GM12878 (cell line): ENCODE results near the gene PLA2G15. TPM values are rescaled to one million over a fixed set of nuclear protein-coding genes. Genes with fewer than 3 reads are reported as not detected.

ENCODE experiments used
- ATAC-seq: fragments of 200-7000 bp; cut with Tn5 transposase; 3 replicates; pipeline ENCODE4 v1.9.1; 2020; ENCODE audit warnings: mild to moderate bottlenecking, moderate library complexity
- BruUV-seq: library from RNA; stranded (reverse); fragments of 400-500 nt; replicated peaks from 2 replicates; lab custom pipeline; 2021; lab: Mats Ljungman, UMichigan
- CTCF ChIA-PET: fragments of 300-600 bp; sonication (Branson Sonifier 250); formaldehyde crosslinking; extraction: SDS; loops from one replicate; lab custom pipeline; 2021; ENCODE audit warnings: inconsistent platforms; lab: Yijun Ruan, JAX
- POLR2A ChIA-PET: fragments of 350-600 bp; formaldehyde crosslinking; extraction: SDS; loops from one replicate; lab custom pipeline; 2021; ENCODE audit warnings: inconsistent platforms; lab: Charles Lee
- RAD21 ChIA-PET: fragments of 300-600 bp; sonication (Branson Sonifier 250); formaldehyde crosslinking; loops from one replicate; lab custom pipeline; 2023; ENCODE audit warnings: antibody characterized with exemption; ENCODE audit not compliant: unreplicated experiment; lab: Charles Lee
- SMC1A ChIA-PET: fragments of 300-600 bp; sonication (Branson Sonifier 250); formaldehyde crosslinking; loops from one replicate; lab custom pipeline; 2023; ENCODE audit not compliant: unreplicated experiment, uncharacterized antibody; lab: Charles Lee
- DNase-seq: peaks from one replicate; pipeline ENCODE4 v3.0.0-alpha.2; 2011; ENCODE audit warnings: low read depth, low spot score
- FAIRE-seq: peaks from 3 replicates; lab custom pipeline; 2011; peaks lifted over from hg19 to GRCh38; lab: Jason Lieb, UNC
- H2AFZ ChIP-seq: 2 replicates; pipeline ENCODE4 v1.6.0; 2011; ENCODE audit warnings: low read depth, low read length, control low read depth; ENCODE audit not compliant: control insufficient read depth
- H3K27ac ChIP-seq: 2 replicates; pipeline ENCODE4 v1.5.1; 2011; ENCODE audit warnings: control low read depth; ENCODE audit not compliant: control insufficient read depth, insufficient read depth
- H3K27me3 ChIP-seq, 2 experiments: replicated peaks in 1 of 2; 2 replicates each; pipeline versions ENCODE4 v1.6.0 to v1.6.1; 2011; ENCODE audit warnings: low read length in 1 of 2; ENCODE audit not compliant: control insufficient read depth in 2 of 2, insufficient read depth in 2 of 2
- H3K36me3 ChIP-seq, 2 experiments: 2 replicates each; pipeline ENCODE4 v1.5.1; 2011; ENCODE audit warnings: low read length in 1 of 2; ENCODE audit not compliant: control insufficient read depth in 2 of 2, insufficient read depth in 2 of 2
- H3K4me1 ChIP-seq: 2 replicates; pipeline ENCODE4 v1.6.1; 2011; ENCODE audit warnings: mild to moderate bottlenecking, low read length, moderate library complexity, mixed read lengths; ENCODE audit not compliant: control insufficient read depth, insufficient read depth
- H3K4me2 ChIP-seq: 2 replicates; pipeline ENCODE4 v1.6.0; 2011; ENCODE audit warnings: control low read depth; ENCODE audit not compliant: control insufficient read depth, insufficient read depth
- H3K4me3 ChIP-seq: fragments of 200-600 bp; sonication (generic); 2 replicates; pipeline ENCODE4 v1.5.1; 2016
- H3K79me2 ChIP-seq: 2 replicates; pipeline ENCODE4 v1.6.0; 2011; ENCODE audit warnings: low read length; ENCODE audit not compliant: control insufficient read depth, insufficient read depth
- H3K9ac ChIP-seq: 2 replicates; pipeline ENCODE4 v1.8.0; 2011; ENCODE audit warnings: low read length, control low read depth, mixed read lengths; ENCODE audit not compliant: control insufficient read depth, insufficient read depth
- H3K9me3 ChIP-seq: replicated peaks from 3 replicates; pipeline ENCODE4 v1.5.1; 2011; ENCODE audit warnings: mild to moderate bottlenecking, low read length; ENCODE audit not compliant: control insufficient read depth, insufficient read depth
- H4K20me1 ChIP-seq: 2 replicates; pipeline ENCODE4 v1.6.0; 2011; ENCODE audit not compliant: control insufficient read depth, insufficient read depth
- ASH2L ChIP-seq: fragments of 300-600, 200-600 bp; sonication (generic); IDR thresholded peaks from 2 replicates; pipeline ENCODE4 v1.6.1; 2017; ENCODE audit warnings: low read depth, mild to moderate bottlenecking, borderline replicate concordance
- CREM ChIP-seq: IDR thresholded peaks from 2 replicates; pipeline ENCODE4 v1.6.1; 2014; ENCODE audit warnings: antibody characterized with exemption, low read depth
- ESRRA ChIP-seq: IDR thresholded peaks from 2 replicates; pipeline ENCODE4 v1.6.1; 2012; ENCODE audit warnings: mild to moderate bottlenecking, low read length, improper control_type of control experiment
- FOS ChIP-seq: IDR thresholded peaks from 3 replicates; pipeline ENCODE4 v1.6.1; 2011; ENCODE audit warnings: borderline replicate concordance; ENCODE audit not compliant: insufficient read length; ENCODE audit errors: extremely low read depth
- JUNB ChIP-seq: IDR thresholded peaks from 2 replicates; pipeline ENCODE4 v1.6.1; 2016; ENCODE audit warnings: antibody characterized with exemption, mild to moderate bottlenecking
- LARP7 ChIP-seq: fragments of 450-650 bp; IDR thresholded peaks from 2 replicates; pipeline ENCODE4 v1.6.1; 2017; ENCODE audit warnings: mild to moderate bottlenecking
- POLR2AphosphoS5 ChIP-seq: IDR thresholded peaks from 2 replicates; pipeline ENCODE4 v1.6.1; 2011; ENCODE audit warnings: mild to moderate bottlenecking, low read length, inconsistent platforms
- ZNF384 ChIP-seq: IDR thresholded peaks from 2 replicates; pipeline ENCODE4 v1.6.1; 2012; ENCODE audit warnings: low read depth, mild to moderate bottlenecking, low read length, improper control_type of control experiment, borderline replicate concordance
- WGBS: methylation state at CpG from one replicate; pipeline ENCODE4 v1.1.6; 2016; ENCODE audit warnings: low lambda C conversion rate; ENCODE audit not compliant: insufficient replicate concordance, insufficient coverage; ENCODE audit errors: missing lambda C conversion rate; 5-methylcytosine and 5-hydroxymethylcytosine counted together
- in situ Hi-C: fragments of 300-500 bp; cut with MboI; formaldehyde crosslinking; loops from 9 replicates; pipeline ENCODE4 v1.14.3; 2018; ENCODE audit warnings: mixed read lengths
- intact Hi-C: fragments of 100-400 bp; cut with micrococcal nuclease; formaldehyde crosslinking; loops from one replicate; pipeline ENCODE4 v1.14.2; 2022; ENCODE audit not compliant: unreplicated experiment
- polyA plus RNA-seq, 11 experiments: library from polyadenylated mRNA; depleted of rRNA in 4 of 11; unstranded in 6 of 11; stranded (reverse) in 5 of 11; fragments of >200 nt; fragmentation: Nextera tagmentation in 4 of 11; fragmentation: Illumina TruSeq in 1 of 11; extraction: Ambion mirVana in 4 of 11; extraction: Trizol in 1 of 11; gene quantifications; 1 replicate in 1 of 11; 2 replicates in 10 of 11; pipeline versions ENCODE4 v1.2.1 to v1.2.3, GENCODE V29; 2011 to 2016; ENCODE audit warnings: inconsistent platforms in 2 of 11, missing spikeins in 2 of 11, low read depth in 1 of 11
- total RNA-seq, 4 experiments: library from RNA; depleted of rRNA in 3 of 4; stranded (reverse); fragments of >200 nt in 3 of 4; fragmentation: Illumina TruSeq in 1 of 4; extraction: Trizol in 1 of 4; gene quantifications; 2 replicates each; pipeline versions ENCODE4 v1.2.1 to v1.2.3, GENCODE V29; 2013 to 2021
- TF ChIP-seq, protein P1 (sequence below): IDR thresholded peaks from 2 replicates; pipeline ENCODE4 v1.6.1; 2012; ENCODE audit warnings: low read depth, low read length, improper control_type of control experiment
- TF ChIP-seq, protein P2 (sequence below): fragments of 450-650 bp; formaldehyde crosslinking; IDR thresholded peaks from 2 replicates; pipeline ENCODE4 v1.5.0; 2022; ENCODE audit warnings: mild to moderate bottlenecking, missing genetic modification characterization
- TF ChIP-seq, protein P3 (sequence below): fragments of 450-650 bp; IDR thresholded peaks from 2 replicates; pipeline ENCODE4 v1.6.1; 2014; ENCODE audit warnings: mild to moderate bottlenecking
- TF ChIP-seq, protein P4 (sequence below): fragments of 450-650 bp; IDR thresholded peaks from 2 replicates; pipeline ENCODE4 v1.6.1; 2017; ENCODE audit warnings: antibody characterized with exemption, mild to moderate bottlenecking, moderate library complexity
- TF ChIP-seq, protein P5 (sequence below): IDR thresholded peaks from 2 replicates; pipeline ENCODE4 v1.6.1; 2011; ENCODE audit warnings: low read depth, low read length, improper control_type of control experiment, borderline replicate concordance

PLA2G15 gene
- total and polyA plus RNA-seq, 10 of the 15 experiments (the other 5 are each of a cell fraction or from before 2014, with no cell fraction given) = 0.31 to 9.4 (median 6.8) TPM

DNA sequence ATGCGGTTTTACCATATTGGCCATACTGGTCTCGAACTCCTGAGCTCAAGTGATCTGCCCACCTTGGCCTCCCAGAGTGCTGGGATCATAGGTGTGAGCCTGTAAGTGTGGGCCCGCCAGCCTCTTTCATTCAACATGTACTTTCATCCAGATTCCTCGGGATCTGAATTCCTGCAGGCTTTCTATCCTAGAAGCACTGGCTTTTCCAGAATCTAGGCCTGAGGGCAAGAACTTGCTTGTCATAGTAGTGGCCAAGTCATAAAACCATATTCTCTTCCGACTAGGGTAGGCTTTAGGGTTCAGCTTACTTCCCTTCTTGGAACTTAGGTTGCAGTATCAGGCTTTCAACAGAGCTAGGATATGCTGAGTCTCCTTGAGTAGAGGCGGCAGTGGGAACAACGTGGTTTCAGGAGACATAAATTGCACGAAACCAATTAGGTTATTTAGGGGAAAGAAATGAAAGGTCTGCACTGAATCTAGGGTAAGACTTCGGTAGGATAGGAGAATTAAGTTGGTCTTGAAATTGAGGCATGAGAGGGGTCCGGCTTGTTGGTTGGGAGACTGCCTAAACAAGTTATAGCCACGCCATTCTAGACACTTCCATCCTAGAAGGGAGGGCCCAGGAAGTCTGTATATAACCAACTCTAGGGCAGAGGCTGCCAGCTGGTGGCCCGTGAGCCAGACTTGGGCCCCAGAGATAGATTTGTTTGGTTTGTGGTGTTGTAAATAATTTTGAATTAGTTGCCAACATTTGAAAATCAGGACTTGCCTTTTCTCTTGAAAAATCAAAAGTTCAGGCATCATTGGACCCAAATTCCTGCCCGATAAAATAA is 34.8 kb downstream of the PLA2G15 start:
- ATAC-seq (no peak), DNase-seq (no peak), FAIRE-seq (no peak)
- no TSS peak for BruUV-seq
- SMC1A ChIA-PET = interaction anchor here (1.2 to 16.5 kb wide), 3 partner anchors 10 to 48 kb away, joined by 3 to 253 read pairs (median 3); partner anchors contain the start of gene SLC7A6
- CTCF ChIA-PET = interaction anchor here (1.1 to 3.5 kb wide), 2 partner anchors 17 to 49 kb away, joined by 3 to 25 read pairs; partner anchors contain the start of gene SLC7A6
- RAD21 ChIA-PET = interaction anchor here (1.4 kb wide), 1 partner anchor 9 kb away, joined by 3 read pairs; no protein-coding TSS in a partner anchor
- Histone ChIP-seq H3K9me3 (no peaks in the 10 kb centered on the region), H3K36me3 (peaks cover 5 to 7% of the 10 kb centered on the region in 2 experiments), H2AFZ (no peak overlapping the region), H3K4me1 (peaks cover 38% of the 10 kb centered on the region), H3K27me3 (no peaks in the 10 kb centered on the region), H3K79me2 (peaks cover 34% of the 10 kb centered on the region), H4K20me1 (no peaks in the 10 kb centered on the region), H3K4me3 (no peak overlapping the region), H3K9ac (no peak overlapping the region), H3K27ac (no peak overlapping the region), H3K4me2 (no peak overlapping the region)
- POLR2A ChIA-PET = interaction anchor here (0.7 to 1.8 kb wide), 2 partner anchors 16 to 18 kb away, joined by 3 to 5 read pairs; partner anchors contain the start of gene SLC7A6
- 86% methylated on average over 13 of the region's 13 CpGs for WGBS
- intact Hi-C loops = no loop called here
- in situ Hi-C loops = no loop called here
- TF ChIP-seq, protein P1, sequence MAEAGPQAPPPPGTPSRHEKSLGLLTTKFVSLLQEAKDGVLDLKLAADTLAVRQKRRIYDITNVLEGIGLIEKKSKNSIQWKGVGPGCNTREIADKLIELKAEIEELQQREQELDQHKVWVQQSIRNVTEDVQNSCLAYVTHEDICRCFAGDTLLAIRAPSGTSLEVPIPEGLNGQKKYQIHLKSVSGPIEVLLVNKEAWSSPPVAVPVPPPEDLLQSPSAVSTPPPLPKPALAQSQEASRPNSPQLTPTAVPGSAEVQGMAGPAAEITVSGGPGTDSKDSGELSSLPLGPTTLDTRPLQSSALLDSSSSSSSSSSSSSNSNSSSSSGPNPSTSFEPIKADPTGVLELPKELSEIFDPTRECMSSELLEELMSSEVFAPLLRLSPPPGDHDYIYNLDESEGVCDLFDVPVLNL = no peak
- TF ChIP-seq ESRRA (no peak), FOS (no peak), ZNF384 (no peak), LARP7 (no peak), CREM (no peak), JUNB (no peak), ASH2L (no peak), POLR2AphosphoS5 (no peak)
- TF ChIP-seq, protein P2, sequence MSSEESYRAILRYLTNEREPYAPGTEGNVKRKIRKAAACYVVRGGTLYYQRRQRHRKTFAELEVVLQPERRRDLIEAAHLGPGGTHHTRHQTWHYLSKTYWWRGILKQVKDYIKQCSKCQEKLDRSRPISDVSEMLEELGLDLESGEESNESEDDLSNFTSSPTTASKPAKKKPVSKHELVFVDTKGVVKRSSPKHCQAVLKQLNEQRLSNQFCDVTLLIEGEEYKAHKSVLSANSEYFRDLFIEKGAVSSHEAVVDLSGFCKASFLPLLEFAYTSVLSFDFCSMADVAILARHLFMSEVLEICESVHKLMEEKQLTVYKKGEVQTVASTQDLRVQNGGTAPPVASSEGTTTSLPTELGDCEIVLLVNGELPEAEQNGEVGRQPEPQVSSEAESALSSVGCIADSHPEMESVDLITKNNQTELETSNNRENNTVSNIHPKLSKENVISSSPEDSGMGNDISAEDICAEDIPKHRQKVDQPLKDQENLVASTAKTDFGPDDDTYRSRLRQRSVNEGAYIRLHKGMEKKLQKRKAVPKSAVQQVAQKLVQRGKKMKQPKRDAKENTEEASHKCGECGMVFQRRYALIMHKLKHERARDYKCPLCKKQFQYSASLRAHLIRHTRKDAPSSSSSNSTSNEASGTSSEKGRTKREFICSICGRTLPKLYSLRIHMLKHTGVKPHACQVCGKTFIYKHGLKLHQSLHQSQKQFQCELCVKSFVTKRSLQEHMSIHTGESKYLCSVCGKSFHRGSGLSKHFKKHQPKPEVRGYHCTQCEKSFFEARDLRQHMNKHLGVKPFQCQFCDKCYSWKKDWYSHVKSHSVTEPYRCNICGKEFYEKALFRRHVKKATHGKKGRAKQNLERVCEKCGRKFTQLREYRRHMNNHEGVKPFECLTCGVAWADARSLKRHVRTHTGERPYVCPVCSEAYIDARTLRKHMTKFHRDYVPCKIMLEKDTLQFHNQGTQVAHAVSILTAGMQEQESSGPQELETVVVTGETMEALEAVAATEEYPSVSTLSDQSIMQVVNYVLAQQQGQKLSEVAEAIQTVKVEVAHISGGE (CRISPR knock-in tag) = no peak
- TF ChIP-seq, protein P3, sequence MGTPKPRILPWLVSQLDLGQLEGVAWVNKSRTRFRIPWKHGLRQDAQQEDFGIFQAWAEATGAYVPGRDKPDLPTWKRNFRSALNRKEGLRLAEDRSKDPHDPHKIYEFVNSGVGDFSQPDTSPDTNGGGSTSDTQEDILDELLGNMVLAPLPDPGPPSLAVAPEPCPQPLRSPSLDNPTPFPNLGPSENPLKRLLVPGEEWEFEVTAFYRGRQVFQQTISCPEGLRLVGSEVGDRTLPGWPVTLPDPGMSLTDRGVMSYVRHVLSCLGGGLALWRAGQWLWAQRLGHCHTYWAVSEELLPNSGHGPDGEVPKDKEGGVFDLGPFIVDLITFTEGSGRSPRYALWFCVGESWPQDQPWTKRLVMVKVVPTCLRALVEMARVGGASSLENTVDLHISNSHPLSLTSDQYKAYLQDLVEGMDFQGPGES = no peak
- TF ChIP-seq, protein P4, sequence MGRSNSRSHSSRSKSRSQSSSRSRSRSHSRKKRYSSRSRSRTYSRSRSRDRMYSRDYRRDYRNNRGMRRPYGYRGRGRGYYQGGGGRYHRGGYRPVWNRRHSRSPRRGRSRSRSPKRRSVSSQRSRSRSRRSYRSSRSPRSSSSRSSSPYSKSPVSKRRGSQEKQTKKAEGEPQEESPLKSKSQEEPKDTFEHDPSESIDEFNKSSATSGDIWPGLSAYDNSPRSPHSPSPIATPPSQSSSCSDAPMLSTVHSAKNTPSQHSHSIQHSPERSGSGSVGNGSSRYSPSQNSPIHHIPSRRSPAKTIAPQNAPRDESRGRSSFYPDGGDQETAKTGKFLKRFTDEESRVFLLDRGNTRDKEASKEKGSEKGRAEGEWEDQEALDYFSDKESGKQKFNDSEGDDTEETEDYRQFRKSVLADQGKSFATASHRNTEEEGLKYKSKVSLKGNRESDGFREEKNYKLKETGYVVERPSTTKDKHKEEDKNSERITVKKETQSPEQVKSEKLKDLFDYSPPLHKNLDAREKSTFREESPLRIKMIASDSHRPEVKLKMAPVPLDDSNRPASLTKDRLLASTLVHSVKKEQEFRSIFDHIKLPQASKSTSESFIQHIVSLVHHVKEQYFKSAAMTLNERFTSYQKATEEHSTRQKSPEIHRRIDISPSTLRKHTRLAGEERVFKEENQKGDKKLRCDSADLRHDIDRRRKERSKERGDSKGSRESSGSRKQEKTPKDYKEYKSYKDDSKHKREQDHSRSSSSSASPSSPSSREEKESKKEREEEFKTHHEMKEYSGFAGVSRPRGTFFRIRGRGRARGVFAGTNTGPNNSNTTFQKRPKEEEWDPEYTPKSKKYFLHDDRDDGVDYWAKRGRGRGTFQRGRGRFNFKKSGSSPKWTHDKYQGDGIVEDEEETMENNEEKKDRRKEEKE = no peak
- TF ChIP-seq, protein P5, sequence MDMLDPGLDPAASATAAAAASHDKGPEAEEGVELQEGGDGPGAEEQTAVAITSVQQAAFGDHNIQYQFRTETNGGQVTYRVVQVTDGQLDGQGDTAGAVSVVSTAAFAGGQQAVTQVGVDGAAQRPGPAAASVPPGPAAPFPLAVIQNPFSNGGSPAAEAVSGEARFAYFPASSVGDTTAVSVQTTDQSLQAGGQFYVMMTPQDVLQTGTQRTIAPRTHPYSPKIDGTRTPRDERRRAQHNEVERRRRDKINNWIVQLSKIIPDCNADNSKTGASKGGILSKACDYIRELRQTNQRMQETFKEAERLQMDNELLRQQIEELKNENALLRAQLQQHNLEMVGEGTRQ = no peak
